NCI-H2196 (cell line): ENCODE data around the gene LRRN2.
"Not testable (repeated sequence)": the region's sequence is repeated elsewhere in the genome, so short reads cannot be mapped to it uniquely, and the experiment has no call there.

Experiments
- DNase-seq: peaks from one replicate; lab custom pipeline; 2025; ENCODE audit not compliant: unreplicated experiment; lab: John Stamatoyannopoulos, UW

Gene LRRN2

DNA sequence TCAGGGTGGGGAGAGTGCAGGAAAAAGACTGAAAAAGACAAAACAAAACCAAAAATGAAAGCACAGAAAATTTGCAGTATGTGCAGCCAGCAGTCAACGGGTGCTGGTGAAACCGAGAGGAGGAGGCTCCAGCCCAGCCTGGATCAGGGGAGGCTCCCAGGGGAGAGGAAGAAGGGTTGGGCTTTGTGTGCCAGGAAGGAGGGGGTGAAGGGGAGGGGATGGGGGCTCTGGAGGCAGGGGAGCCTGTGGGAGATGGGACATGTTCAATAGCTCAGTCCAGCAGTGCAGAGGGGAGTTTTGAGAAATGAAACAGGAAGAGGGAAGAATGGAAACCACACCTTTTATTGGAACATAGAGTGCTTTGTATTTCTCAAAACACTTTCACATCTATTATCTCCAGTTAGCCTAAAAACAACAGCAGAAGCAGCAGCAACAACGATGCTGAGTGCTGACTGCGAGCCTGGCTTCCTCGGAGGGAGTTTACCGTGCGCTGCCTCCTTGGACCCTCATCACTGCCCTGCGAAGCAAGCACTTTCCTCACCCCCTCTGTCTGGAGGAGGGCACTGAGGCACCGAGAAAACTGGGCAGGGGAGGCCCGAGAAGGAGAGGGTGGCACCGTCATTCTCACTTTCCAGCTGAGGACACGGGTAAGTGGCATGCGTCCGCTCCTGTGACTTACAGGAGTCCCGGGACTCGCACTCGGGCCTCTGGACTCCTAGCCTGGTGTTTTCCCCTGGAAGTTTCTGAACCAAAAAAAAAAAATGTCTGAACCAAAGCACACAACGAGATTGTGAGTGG, 106.5 kb downstream of the LRRN2 start:
- no peak for DNase-seq

- no peak for DNase-seq
Observed at GRCh38 chr1:204577794-204578478, 107.6 kb downstream of the LRRN2 start.

- no peak for DNase-seq
Observed at GRCh38 chr1:204576422-204576821, 109.1 kb downstream of the LRRN2 start.

- no peak for DNase-seq
Observed at GRCh38 chr1:204575221-204576190, 110.0 kb downstream of the LRRN2 start.

- no peak for DNase-seq
Observed at GRCh38 chr1:204574865-204575163, 110.7 kb downstream of the LRRN2 start.

DNA sequence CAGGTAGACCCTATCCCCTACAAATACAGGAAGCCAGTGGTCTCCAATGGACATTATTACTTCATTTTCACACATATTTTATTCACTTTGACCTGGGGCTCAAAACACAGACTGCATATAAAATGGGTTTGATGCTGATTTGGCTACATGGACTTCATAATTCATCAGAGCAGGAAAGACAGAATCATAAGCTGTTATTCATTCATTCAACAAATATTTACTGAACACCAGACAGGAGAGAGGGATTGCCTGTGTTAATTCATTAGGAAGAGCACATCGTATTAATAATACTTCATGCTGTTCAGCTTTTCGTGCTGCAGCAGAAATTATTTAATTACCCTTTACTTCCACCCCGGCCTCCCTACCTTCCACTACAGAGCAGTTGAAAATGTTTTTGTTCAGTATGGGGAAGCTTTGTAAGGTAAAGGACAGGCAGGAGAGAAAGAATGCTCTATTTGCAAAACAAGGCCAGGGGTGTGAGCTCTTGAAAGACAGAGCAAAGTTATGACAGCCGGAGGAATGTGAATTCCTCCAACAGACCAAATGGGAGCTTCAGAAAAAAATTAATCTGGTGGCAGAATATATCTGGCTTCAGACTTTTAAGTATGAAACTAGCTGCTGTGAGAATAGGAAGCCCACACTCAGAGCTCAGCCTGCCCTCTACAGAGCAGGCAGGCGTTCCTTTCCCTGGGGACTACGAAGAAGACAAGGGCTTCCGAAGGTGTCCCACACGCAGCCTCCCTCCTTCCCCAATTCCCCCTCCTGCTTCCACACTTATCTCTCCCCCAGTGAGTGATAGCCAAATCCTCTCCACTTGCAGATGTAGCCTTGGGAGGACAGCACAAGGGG, 111.3 kb downstream of the LRRN2 start:
- DNase-seq: no peak

- no peak for DNase-seq
Observed at GRCh38 chr1:204572923-204573922, 112.3 kb downstream of the LRRN2 start.

- no peak for DNase-seq
Observed at GRCh38 chr1:204571631-204572030, 113.9 kb downstream of the LRRN2 start.

GRCh38 chr1:204571128-204571527, 114.4 kb downstream of the LRRN2 start:
- no peak for DNase-seq

- DNase-seq: not testable (repeated sequence)
Observed at GRCh38 chr1:204570021-204570420, 115.5 kb downstream of the LRRN2 start.

- DNase-seq: no peak
Observed at GRCh38 chr1:204569478-204569877, 116.1 kb downstream of the LRRN2 start.

DNA sequence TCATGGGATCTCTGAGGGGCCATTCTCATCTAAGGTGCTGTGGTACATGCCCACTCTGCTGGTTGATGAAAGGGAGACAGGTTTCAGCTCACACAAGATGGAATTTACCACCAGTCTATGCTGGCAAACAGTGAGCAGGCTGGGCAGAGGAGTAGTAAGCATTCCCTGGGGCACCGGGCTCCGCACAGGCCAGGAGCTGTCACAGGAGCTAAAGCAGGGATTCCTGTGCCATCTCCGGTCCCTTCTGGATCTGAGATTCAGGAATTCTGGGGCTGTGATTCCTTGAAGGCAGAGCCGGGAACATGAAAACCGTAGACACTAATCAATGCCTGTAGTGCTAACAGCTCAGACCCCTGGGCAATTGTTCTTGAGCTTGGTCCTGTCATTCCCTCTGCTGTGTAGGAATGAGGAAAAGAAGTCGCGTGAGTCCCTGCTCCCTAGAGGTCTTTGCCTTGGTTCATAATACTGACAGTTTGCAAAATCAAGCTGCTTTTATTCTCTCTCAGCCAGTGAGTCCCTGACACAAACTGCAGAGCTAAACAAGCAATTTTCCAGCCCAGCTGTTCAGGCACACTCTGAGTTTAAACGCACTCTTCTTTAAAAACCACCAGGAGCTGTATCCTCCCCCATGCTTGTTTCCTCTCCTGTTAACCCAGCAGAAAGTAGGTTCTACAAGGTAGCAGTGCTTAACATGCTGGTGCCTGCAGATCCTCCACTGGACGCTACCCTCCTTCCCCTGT, 116.8 kb downstream of the LRRN2 start:
- DNase-seq: no peak
